Endothelial cell of umbilical vein (primary cell): Measurements from ENCODE around the gene ACOT11. TPM values are rescaled to one million over a fixed set of nuclear protein-coding genes. Genes with fewer than 3 reads are reported as not detected.

Source experiments
- BruUV-seq: library from RNA; stranded (reverse); fragments of 400-500 nt; replicated peaks from 2 replicates; lab custom pipeline; 2021; lab: Mats Ljungman, UMichigan
- CTCF ChIA-PET: fragments of 300-600, 350-600 bp; sonication (Branson Sonifier 250); formaldehyde crosslinking; loops from one replicate; lab custom pipeline; 2021; ENCODE audit warnings: antibody characterized with exemption, inconsistent platforms; lab: Charles Lee
- POLR2A ChIA-PET: fragments of 300-600, 350-600 bp; sonication (Branson Sonifier 250); formaldehyde crosslinking; loops from one replicate; lab custom pipeline; 2021; ENCODE audit warnings: antibody characterized with exemption, inconsistent platforms; lab: Charles Lee
- DNase-seq: peaks from one replicate; pipeline ENCODE4 v3.0.0-alpha.2; 2011; ENCODE audit warnings: low read depth, low spot score
- FAIRE-seq: peaks from 2 replicates; lab custom pipeline; 2011; peaks lifted over from hg19 to GRCh38; lab: Jason Lieb, UNC
- H2AFZ ChIP-seq: 2 replicates; pipeline ENCODE4 v1.6.0; 2012; ENCODE audit warnings: low read depth, low read length, control low read depth, inconsistent platforms
- H3K27ac ChIP-seq: 2 replicates; pipeline ENCODE4 v1.5.1; 2011; ENCODE audit warnings: low read depth, mild to moderate bottlenecking, control low read depth, low read length, moderate library complexity; ENCODE audit not compliant: insufficient read depth
- H3K27me3 ChIP-seq, 2 experiments: 2 replicates each; pipeline versions ENCODE4 v1.6.0 to v1.6.1; 2011; ENCODE audit warnings: low read length in 2 of 2, mixed read lengths in 1 of 2; ENCODE audit not compliant: control insufficient read depth in 2 of 2, insufficient read depth in 2 of 2
- H3K36me3 ChIP-seq, 2 experiments: 2 replicates in 1 of 2; 3 replicates in 1 of 2; pipeline ENCODE4 v1.5.1; 2011; ENCODE audit warnings: low read length in 2 of 2, mild to moderate bottlenecking in 1 of 2, moderate library complexity in 1 of 2; ENCODE audit not compliant: control insufficient read depth in 2 of 2, insufficient read depth in 2 of 2; ENCODE audit errors: extremely low read depth in 1 of 2
- H3K4me1 ChIP-seq: 3 replicates; pipeline ENCODE4 v1.5.1; 2011; ENCODE audit warnings: mild to moderate bottlenecking, low read length; ENCODE audit not compliant: control insufficient read depth, insufficient read depth; ENCODE audit errors: extremely low read depth
- H3K4me2 ChIP-seq: 2 replicates; pipeline ENCODE4 v1.6.1; 2011; ENCODE audit warnings: low read length, control low read depth, mixed read lengths; ENCODE audit not compliant: insufficient read depth
- H3K4me3 ChIP-seq, 3 experiments: fragments of 200-600 bp in 1 of 3; sonication (generic), shearing (Covaris generic) in 1 of 3; replicated peaks in 1 of 3; 2 replicates each; pipeline ENCODE4 v1.5.1; 2011 to 2016; ENCODE audit warnings: control low read depth in 3 of 3, low read length in 3 of 3, mild to moderate bottlenecking in 2 of 3, inconsistent platforms in 1 of 3, low read depth in 1 of 3, moderate library complexity in 1 of 3; ENCODE audit not compliant: insufficient read depth in 1 of 3
- H3K79me2 ChIP-seq: 2 replicates; pipeline ENCODE4 v1.6.0; 2012; ENCODE audit warnings: low read length, inconsistent platforms; ENCODE audit not compliant: control insufficient read depth, insufficient read depth
- H3K9ac ChIP-seq: replicated peaks from 2 replicates; pipeline ENCODE3; 2011; ENCODE audit warnings: low read length, control low read depth; ENCODE audit not compliant: insufficient read depth; ENCODE audit errors: extremely low read depth
- H3K9me1 ChIP-seq: replicated peaks from 3 replicates; pipeline ENCODE4 v1.6.0; 2011; ENCODE audit warnings: mild to moderate bottlenecking, low read length; ENCODE audit not compliant: control insufficient read depth, insufficient read depth; ENCODE audit errors: extremely low read depth
- H3K9me3 ChIP-seq: replicated peaks from 2 replicates; pipeline ENCODE4 v1.5.1; 2012; ENCODE audit warnings: low read length, inconsistent platforms; ENCODE audit not compliant: control insufficient read depth, insufficient read depth
- H4K20me1 ChIP-seq: replicated peaks from 2 replicates; pipeline ENCODE3; 2011; ENCODE audit warnings: mild to moderate bottlenecking, low read length; ENCODE audit not compliant: control insufficient read depth, insufficient read depth; ENCODE audit errors: extremely low read depth
- CTCF ChIP-seq, 2 donors: IDR thresholded peaks; 1 replicate in 1 of 2; 2 replicates in 1 of 2; pipeline ENCODE4 v1.5.1; 2011; ENCODE audit warnings: low read length in 2 of 2, mild to moderate bottlenecking in 2 of 2, moderate library complexity in 2 of 2, control low read depth in 1 of 2, inconsistent platforms in 1 of 2, low read depth in 1 of 2; ENCODE audit not compliant: insufficient read depth in 1 of 2; ENCODE audit errors: extremely low read depth in 1 of 2
- EZH2 ChIP-seq: IDR thresholded peaks from 2 replicates; pipeline ENCODE4 v1.6.1; 2012; ENCODE audit warnings: borderline replicate concordance, low read depth, mild to moderate bottlenecking, moderate library complexity, low read length, inconsistent platforms; ENCODE audit not compliant: severe bottlenecking
- FOS ChIP-seq: IDR thresholded peaks from 2 replicates; pipeline ENCODE4 v1.6.1; 2011; ENCODE audit warnings: mild to moderate bottlenecking, low read length, moderate library complexity, borderline replicate concordance; ENCODE audit not compliant: insufficient read depth
- GATA2 ChIP-seq: IDR thresholded peaks from 2 replicates; pipeline ENCODE4 v1.7.0; 2011; ENCODE audit warnings: low read depth, mild to moderate bottlenecking, moderate library complexity, mixed read lengths, low read length; ENCODE audit not compliant: insufficient read length, insufficient read depth
- JUN ChIP-seq: IDR thresholded peaks from 2 replicates; pipeline ENCODE4 v1.6.1; 2011; ENCODE audit warnings: borderline replicate concordance, low read depth; ENCODE audit not compliant: insufficient read length, insufficient read depth
- MAX ChIP-seq: IDR thresholded peaks from 2 replicates; pipeline ENCODE4 v1.6.1; 2011; ENCODE audit not compliant: insufficient read depth, insufficient read length
- MYC ChIP-seq: IDR thresholded peaks from one replicate; pipeline ENCODE4 v1.6.1; 2011; ENCODE audit warnings: mild to moderate bottlenecking, low read depth, low read length
- POLR2A ChIP-seq: IDR thresholded peaks from 2 replicates; pipeline ENCODE4 v1.6.1; 2012; ENCODE audit warnings: low read depth, mild to moderate bottlenecking, control low read depth, low read length
- POLR2AphosphoS5 ChIP-seq: IDR thresholded peaks from 2 replicates; pipeline ENCODE4 v1.6.1; 2012; ENCODE audit warnings: low read depth, mild to moderate bottlenecking, control low read depth, low read length, moderate library complexity; ENCODE audit not compliant: insufficient read depth
- dilution Hi-C: fragments of 300-500 bp; cut with MboI; formaldehyde crosslinking; loops from one replicate; pipeline ENCODE4 v1.15.0; 2019; ENCODE audit warnings: low sequenced_read_pairs; ENCODE audit not compliant: extremely low pct_ligation_motif_present
- intact Hi-C: fragments of 100-400 bp; cut with micrococcal nuclease; formaldehyde crosslinking; loops from one replicate; pipeline ENCODE4 v1.10.0; 2022
- polyA plus RNA-seq, 4 experiments: library from polyadenylated mRNA; depleted of rRNA in 3 of 4; stranded (reverse) in 3 of 4; unstranded in 1 of 4; fragments of >200 nt; gene quantifications; 2 replicates each; pipeline versions ENCODE4 v1.2.1 to v1.2.3, GENCODE V29; 2011 to 2012; ENCODE audit warnings: missing spikeins in 1 of 4
- total RNA-seq: library from RNA; stranded (reverse); gene quantifications from 2 replicates; pipeline ENCODE4 v1.2.3, GENCODE V29; 2021

ACOT11 gene
- total and polyA plus RNA-seq, 2 donors (not counting 3 experiments of a cell fraction or from before 2014, with no cell fraction given): 4.5 to 5.4 TPM

GRCh38 chr1:54571803-54572541 lies 23.9 kb downstream of the ACOT11 start:
- H3K4me3 ChIP-seq: no peak overlapping the region
- ChIA-PET POLR2A (no interaction called here), CTCF (interaction anchor here (1.0 to 2.1 kb wide), 5 partner anchors 24 to 83 kb away, joined by 3 to 9 read pairs (median 4); partner anchors contain the start of gene ACOT11)
- H3K9me1 ChIP-seq: no peaks in the 10 kb centered on the region
- H3K4me2 ChIP-seq: peak overlapping the region; percentile 40
- H3K9me3 ChIP-seq: no peaks in the 10 kb centered on the region
- H3K4me1 ChIP-seq: peaks cover 31% of the 10 kb centered on the region
- no peaks in the 10 kb centered on the region for H3K36me3 ChIP-seq
- H3K27me3 ChIP-seq: no peaks in the 10 kb centered on the region
- peak overlapping the region; percentile 28 for H3K9ac ChIP-seq
- intact Hi-C loops (loop anchor here (1.0 to 5.0 kb wide), 3 partner anchors 30 to 193 kb away; partner anchors contain the start of genes PARS2 and TTC4), dilution Hi-C loops (no loop called here)
- H2AFZ ChIP-seq: peak overlapping the region; percentile 72
- BruUV-seq: no TSS peak
- no peaks in the 10 kb centered on the region for H3K79me2 ChIP-seq
- FAIRE-seq: peak; percentile 91
- H4K20me1 ChIP-seq: no peaks in the 10 kb centered on the region
- H3K27ac ChIP-seq: peak overlapping the region; percentile 61
- DNase-seq: peak; percentile 50
- no peak for TF ChIP-seq EZH2
- peak; percentile 66 for TF ChIP-seq POLR2AphosphoS5

GRCh38 chr1:54572542-54572850 lies 24.5 kb downstream of the ACOT11 start:
- dilution Hi-C loops (no loop called here), intact Hi-C loops (loop anchor here (1.0 to 5.0 kb wide), 2 partner anchors 30 to 145 kb away; partner anchors contain the start of gene TTC4)
- DNase-seq (no peak), FAIRE-seq (no peak)
- Histone ChIP-seq H3K4me2 (no peak overlapping the region), H3K27me3 (no peaks in the 10 kb centered on the region), H3K27ac (peak overlapping the region; percentile 61), H4K20me1 (no peaks in the 10 kb centered on the region), H2AFZ (peak overlapping the region; percentile 72), H3K9ac (no peak overlapping the region), H3K9me3 (no peaks in the 10 kb centered on the region), H3K36me3 (no peaks in the 10 kb centered on the region), H3K9me1 (no peaks in the 10 kb centered on the region), H3K79me2 (no peaks in the 10 kb centered on the region), H3K4me1 (peaks cover 31% of the 10 kb centered on the region), H3K4me3 (no peak overlapping the region)
- CTCF ChIA-PET: interaction anchor here (1.0 to 2.1 kb wide), 3 partner anchors 24 to 84 kb away, joined by 4 to 9 read pairs (median 7); partner anchors contain the start of gene ACOT11
- POLR2A ChIA-PET: no interaction called here
- no TSS peak for BruUV-seq
- TF ChIP-seq GATA2 (no peak), EZH2 (no peak), POLR2AphosphoS5 (no peak), MYC (no peak), POLR2A (no peak), FOS (no peak), MAX (no peak), CTCF (IDR thresholded peaks at IDR 0.05; ENCODE audit: extremely low read depth in 1 of 2, insufficient read depth in 1 of 2, low read depth in 1 of 2, low read length in 2 of 2) (no peak), JUN (no peak)
